ENCODE data around the gene RUNDC1. TPM values are rescaled to one million over a fixed set of nuclear protein-coding genes. Genes with fewer than 3 reads are reported as not detected.

The RUNDC1 gene
- total RNA-seq, 1 experiment from 2014 or later = 14.2 TPM

GRCh38 chr17:42944211-42944610 is 36.2 kb upstream of the RUNDC1 start:
- Mint-ChIP-seq H3K4me1 (no peaks in the 10 kb centered on the region), H3K9me3 (no peaks in the 10 kb centered on the region), H3K4me3 (no peak overlapping the region), H3K36me3 (0 out of 2 replicates have a peak, but pooled peaks cover 1% of the 10 kb centered on the region), H3K27ac (no peak overlapping the region), H3K27me3 (ENCODE audit: low read depth) (no peaks in the 10 kb centered on the region)
- DNase-seq (ENCODE audit: low spot score) (no peak), ATAC-seq (no peak)
- no peak for TF ChIP-seq NFATC4 (CRISPR knock-in tag; IDR thresholded peaks at IDR 0.05)
- no peak for TF ChIP-seq E2F5 (CRISPR knock-in tag; IDR thresholded peaks at IDR 0.05)
- TF ChIP-seq FOXP1 (CRISPR knock-in tag; IDR thresholded peaks at IDR 0.05; ENCODE audit: borderline replicate concordance) = no peak
- TF ChIP-seq ELF4 (CRISPR knock-in tag; IDR thresholded peaks at IDR 0.05; ENCODE audit: low read depth) = no peak
- TF ChIP-seq USF2 (CRISPR knock-in tag; IDR thresholded peaks at IDR 0.05) = no peak
- CTCF ChIA-PET = interaction anchor here (1.2 kb wide), 1 partner anchor 15 kb away, joined by 5 read pairs; no protein-coding TSS in a partner anchor
- POLR2A ChIA-PET = no interaction called here

- ChIA-PET CTCF (interaction anchor here (1.0 to 1.5 kb wide), 2 partner anchors 51 to 104 kb away, joined by 3 to 5 read pairs; partner anchors contain the start of gene RPL27), POLR2A (no interaction called here)
- ATAC-seq (no peak), DNase-seq (ENCODE audit: low spot score) (no peak)
- H3K4me3 Mint-ChIP-seq = no peak overlapping the region
- no peaks in the 10 kb centered on the region for H3K4me1 Mint-ChIP-seq
- H3K27me3 Mint-ChIP-seq (ENCODE audit: low read depth) = no peaks in the 10 kb centered on the region
- H3K27ac Mint-ChIP-seq = no peak overlapping the region
- TF ChIP-seq ZNF219 (CRISPR knock-in tag; IDR thresholded peaks at IDR 0.05; ENCODE audit: borderline replicate concordance) (no peak), TEAD4 (CRISPR knock-in tag; IDR thresholded peaks at IDR 0.05) (no peak), ZNF263 (CRISPR knock-in tag; IDR thresholded peaks at IDR 0.05; ENCODE audit: low read depth) (no peak), NFATC4 (CRISPR knock-in tag; IDR thresholded peaks at IDR 0.05) (no peak), NR3C1 (CRISPR knock-in tag; conservative IDR thresholded peaks at IDR 0.05; ENCODE audit: low read depth) (no peak)
- no peaks in the 10 kb centered on the region for H3K9me3 Mint-ChIP-seq
- H3K36me3 Mint-ChIP-seq = peaks cover 26% of the 10 kb centered on the region
Observed at GRCh38 chr17:42946812-42947211, 33.6 kb upstream of the RUNDC1 start.

- no peaks in the 10 kb centered on the region for H3K4me1 Mint-ChIP-seq
- no peak for DNase-seq (ENCODE audit: low spot score)
- TF ChIP-seq MYBL2 (CRISPR knock-in tag; IDR thresholded peaks at IDR 0.05) = no peak
- TF ChIP-seq NFYB (CRISPR knock-in tag; conservative IDR thresholded peaks at IDR 0.05; ENCODE audit: low read depth) = no peak
- TF ChIP-seq RORB (CRISPR knock-in tag; IDR thresholded peaks at IDR 0.05) = no peak
- no peak for TF ChIP-seq RELA (CRISPR knock-in tag; IDR thresholded peaks at IDR 0.05; ENCODE audit: borderline replicate concordance)
- no peak for TF ChIP-seq AFF4 (CRISPR knock-in tag; IDR thresholded peaks at IDR 0.05; ENCODE audit: borderline replicate concordance)
- no peak for TF ChIP-seq ZNF416 (CRISPR knock-in tag; IDR thresholded peaks at IDR 0.05)
- no peak for TF ChIP-seq NFE2L1 (CRISPR knock-in tag; IDR thresholded peaks at IDR 0.05)
- no peak for TF ChIP-seq IRF2 (CRISPR knock-in tag; IDR thresholded peaks at IDR 0.05; ENCODE audit: borderline replicate concordance, low read depth)
- TF ChIP-seq ZNF423 (CRISPR knock-in tag; IDR thresholded peaks at IDR 0.05) = no peak
- TF ChIP-seq NFATC4 (CRISPR knock-in tag; IDR thresholded peaks at IDR 0.05) = no peak
- TF ChIP-seq ZNF263 (CRISPR knock-in tag; IDR thresholded peaks at IDR 0.05; ENCODE audit: low read depth) = no peak
- TF ChIP-seq ZNF671 (CRISPR knock-in tag; IDR thresholded peaks at IDR 0.05) = no peak
- ChIA-PET CTCF (no interaction called here), POLR2A (interaction anchor here (0.6 kb wide), 1 partner anchor 20 kb away, joined by 3 read pairs; no protein-coding TSS in a partner anchor)
- no peaks in the 10 kb centered on the region for H3K27me3 Mint-ChIP-seq (ENCODE audit: low read depth)
- peaks cover 51% of the 10 kb centered on the region for H3K36me3 Mint-ChIP-seq
- ATAC-seq = no peak
- no peak overlapping the region for H3K27ac Mint-ChIP-seq
- H3K9me3 Mint-ChIP-seq = no peaks in the 10 kb centered on the region
- H3K4me3 Mint-ChIP-seq = no peak overlapping the region
Observed at GRCh38 chr17:42950044-42950783, 30.2 kb upstream of the RUNDC1 start.
